IMR-90 (cell line): ENCODE data around the gene SORD. TPM values are rescaled to one million over a fixed set of nuclear protein-coding genes. Genes with fewer than 3 reads are reported as not detected.
A peak's percentile ranks its signal among the peaks of the same experiment; 100 is the strongest.

ENCODE experiments used
- ATAC-seq: fragments of 200-7000 bp; cut with Tn5 transposase; 2 replicates; pipeline ENCODE4 v1.9.1; 2020; ENCODE audit warnings: low read depth, mild to moderate bottlenecking, moderate library complexity
- BruUV-seq: library from RNA; stranded (reverse); fragments of 400-500 nt; replicated peaks from 2 replicates; lab custom pipeline; 2021; lab: Mats Ljungman, UMichigan
- CTCF ChIA-PET: fragments of 300-600 bp; formaldehyde crosslinking; extraction: SDS; loops from one replicate; lab custom pipeline; 2021; ENCODE audit warnings: antibody characterized with exemption; lab: Yijun Ruan, JAX
- POLR2A ChIA-PET: fragments of 300-600 bp; sonication (Branson Sonifier 250); formaldehyde crosslinking; loops from one replicate; lab custom pipeline; 2022; ENCODE audit warnings: antibody characterized with exemption; ENCODE audit not compliant: unreplicated experiment; lab: Charles Lee
- DNase-seq: peaks from one replicate; pipeline ENCODE4 v3.0.0; 2013
- H2AFZ ChIP-seq: replicated peaks from 2 replicates; pipeline ENCODE3; 2013; ENCODE audit warnings: low read length, mild to moderate bottlenecking; ENCODE audit not compliant: poor library complexity
- H2AK5ac ChIP-seq: 2 replicates; pipeline ENCODE4 v1.6.1; 2013; ENCODE audit warnings: low read depth, low read length, inconsistent platforms
- H2AK9ac ChIP-seq: replicated peaks from 2 replicates; pipeline ENCODE3; 2013; ENCODE audit warnings: mild to moderate bottlenecking, low read depth, low read length, moderate library complexity; ENCODE audit not compliant: poor library complexity
- H2BK120ac ChIP-seq: 2 replicates; pipeline ENCODE4 v1.6.1; 2013; ENCODE audit warnings: low read depth, low read length, inconsistent platforms
- H2BK15ac ChIP-seq: 3 replicates; pipeline ENCODE4 v1.6.1; 2013; ENCODE audit warnings: low read depth, low read length, inconsistent platforms
- H2BK20ac ChIP-seq: 2 replicates; pipeline ENCODE4 v1.6.1; 2013; ENCODE audit warnings: low read depth, mild to moderate bottlenecking, inconsistent platforms, low read length, moderate library complexity
- H2BK5ac ChIP-seq: 2 replicates; pipeline ENCODE4 v1.6.1; 2013; ENCODE audit warnings: mild to moderate bottlenecking, low read depth, low read length, inconsistent platforms; ENCODE audit not compliant: poor library complexity, severe bottlenecking
- H3K14ac ChIP-seq: replicated peaks from 2 replicates; pipeline ENCODE4 v1.6.1; 2013; ENCODE audit warnings: low read depth, low read length, inconsistent platforms
- H3K18ac ChIP-seq: 2 replicates; pipeline ENCODE4 v1.6.1; 2013; ENCODE audit warnings: low read depth, low read length, control low read depth
- H3K23ac ChIP-seq: 2 replicates; pipeline ENCODE4 v1.6.1; 2013; ENCODE audit warnings: low read depth, low read length, inconsistent platforms
- H3K27ac ChIP-seq: 2 replicates; pipeline ENCODE4 v1.5.1; 2013; ENCODE audit warnings: mild to moderate bottlenecking, control low read depth, low read length; ENCODE audit not compliant: insufficient read depth
- H3K27me3 ChIP-seq: 2 replicates; pipeline ENCODE4 v1.6.1; 2013; ENCODE audit warnings: low read length; ENCODE audit not compliant: control insufficient read depth, insufficient read depth
- H3K36me3 ChIP-seq: 2 replicates; pipeline ENCODE4 v1.6.1; 2013; ENCODE audit warnings: low read length, mixed read lengths; ENCODE audit not compliant: control insufficient read depth, insufficient read depth
- H3K4ac ChIP-seq: 2 replicates; pipeline ENCODE4 v1.6.1; 2013; ENCODE audit warnings: low read depth, low read length, inconsistent platforms
- H3K4me1 ChIP-seq: 2 replicates; pipeline ENCODE4 v1.6.1; 2013; ENCODE audit warnings: low read length, mixed read lengths; ENCODE audit not compliant: control insufficient read depth, insufficient read depth
- H3K4me2 ChIP-seq: 2 replicates; pipeline ENCODE4 v1.6.1; 2013; ENCODE audit warnings: low read depth, mild to moderate bottlenecking, control low read depth, low read length, moderate library complexity
- H3K4me3 ChIP-seq: 2 replicates; pipeline ENCODE4 v1.5.1; 2013; ENCODE audit warnings: low read depth, mild to moderate bottlenecking, control low read depth, low read length, moderate library complexity; ENCODE audit not compliant: insufficient read depth
- H3K56ac ChIP-seq: 2 replicates; pipeline ENCODE4 v1.6.1; 2013; ENCODE audit warnings: low read length, inconsistent platforms; ENCODE audit not compliant: insufficient read depth; ENCODE audit errors: extremely low read depth
- H3K79me1 ChIP-seq, 2 experiments: 2 replicates each; pipeline ENCODE4 v1.6.1; 2013; ENCODE audit warnings: low read length in 2 of 2, inconsistent platforms in 1 of 2, low read depth in 1 of 2
- H3K9ac ChIP-seq: 2 replicates; pipeline ENCODE4 v1.6.1; 2013; ENCODE audit warnings: low read depth, low read length, control low read depth
- H3K9me1 ChIP-seq: 2 replicates; pipeline ENCODE4 v1.6.1; 2013; ENCODE audit warnings: low read length, inconsistent platforms; ENCODE audit not compliant: insufficient read depth
- H3K9me3 ChIP-seq: 2 replicates; pipeline ENCODE4 v1.6.1; 2013; ENCODE audit warnings: low read length; ENCODE audit not compliant: control insufficient read depth, insufficient read depth
- H4K20me1 ChIP-seq: 2 replicates; pipeline ENCODE4 v1.6.1; 2013; ENCODE audit warnings: low read length, inconsistent platforms; ENCODE audit not compliant: insufficient read depth
- H4K5ac ChIP-seq: 2 replicates; pipeline ENCODE4 v1.6.1; 2013; ENCODE audit warnings: mild to moderate bottlenecking, low read depth, low read length, control low read depth
- H4K8ac ChIP-seq, 2 experiments: 2 replicates each; pipeline ENCODE4 v1.6.1; 2013; ENCODE audit warnings: low read depth in 2 of 2, low read length in 2 of 2, control low read depth in 1 of 2, inconsistent platforms in 1 of 2
- H4K91ac ChIP-seq: 2 replicates; pipeline ENCODE4 v1.6.1; 2013; ENCODE audit warnings: low read depth, low read length, inconsistent platforms; ENCODE audit not compliant: insufficient read depth
- BHLHE40 ChIP-seq: fragments of 150-350 bp; IDR thresholded peaks from 2 replicates; pipeline ENCODE4 v1.6.1; 2016; ENCODE audit warnings: mild to moderate bottlenecking, low read depth, low read length
- CEBPB ChIP-seq: IDR thresholded peaks from 2 replicates; pipeline ENCODE4 v1.6.1; 2012; ENCODE audit warnings: low read depth, low read length, improper control_type of control experiment
- MAZ ChIP-seq: IDR thresholded peaks from 2 replicates; pipeline ENCODE4 v1.6.1; 2012; ENCODE audit warnings: low read depth, mild to moderate bottlenecking, low read length, improper control_type of control experiment, moderate library complexity, borderline replicate concordance
- MXI1 ChIP-seq: IDR thresholded peaks from 2 replicates; pipeline ENCODE4 v1.6.1; 2012; ENCODE audit warnings: low read depth, mild to moderate bottlenecking, low read length, moderate library complexity, borderline replicate concordance
- RAD21 ChIP-seq: IDR thresholded peaks from 2 replicates; pipeline ENCODE4 v1.6.1; 2012; ENCODE audit warnings: low read length, improper control_type of control experiment
- RFX5 ChIP-seq: IDR thresholded peaks from 2 replicates; pipeline ENCODE4 v1.8.0; 2012; ENCODE audit warnings: low read depth, mild to moderate bottlenecking, low read length, moderate library complexity
- SMC3 ChIP-seq: fragments of 150-350 bp; IDR thresholded peaks from 2 replicates; pipeline ENCODE4 v1.6.1; 2016; ENCODE audit warnings: low read depth, mild to moderate bottlenecking, antibody characterized with exemption, low read length, moderate library complexity
- WGBS, 2 experiments: methylation state at CpG; one replicate each; pipeline versions ENCODE4 v1.1.5 to v1.1.7; 2013; ENCODE audit warnings: missing lambda C conversion rate in 2 of 2; ENCODE audit not compliant: insufficient read length in 1 of 2; ENCODE audit errors: extremely low coverage in 2 of 2; 5-methylcytosine and 5-hydroxymethylcytosine counted together
- dilution Hi-C: fragments of 300-500 bp; cut with HindIII; formaldehyde crosslinking; loops from one replicate; pipeline ENCODE4 v1.14.3; 2018; ENCODE audit warnings: low sequenced_read_pairs; ENCODE audit not compliant: unreplicated experiment
- in situ Hi-C: fragments of 300-500 bp; cut with MboI; formaldehyde crosslinking; loops from 3 replicates; pipeline ENCODE4 v1.14.3; 2019; ENCODE audit warnings: low sequenced_read_pairs, inconsistent platforms, mixed read lengths
- intact Hi-C: fragments of 100-400 bp; cut with micrococcal nuclease; formaldehyde crosslinking; loops from 2 replicates; pipeline ENCODE4 v1.10.0; 2022
- polyA plus RNA-seq, 3 experiments: library from polyadenylated mRNA; depleted of rRNA; stranded (reverse); fragments of >200 nt; gene quantifications; 2 replicates each; pipeline ENCODE4 v1.2.3, GENCODE V29; 2012; ENCODE audit warnings: low replicate concordance in 1 of 3
- total RNA-seq: library from RNA; depleted of rRNA; stranded (reverse); fragments of >200 nt; gene quantifications from 2 replicates; pipeline ENCODE4 v1.2.3, GENCODE V29; 2012

Gene SORD
- total and polyA plus RNA-seq, 2 of the 4 experiments (the other 2 are of a cell fraction): 27.6 to 34.2 TPM

- Histone ChIP-seq H3K9me1 (no peaks in the 10 kb centered on the region), H3K27me3 (peaks cover 52% of the 10 kb centered on the region), H3K4me3 (no peak overlapping the region), H2BK15ac (no peak overlapping the region), H3K14ac (no peak overlapping the region), H3K36me3 (no peaks in the 10 kb centered on the region), H2AFZ (no peak overlapping the region), H3K23ac (no peak overlapping the region), H2BK120ac (no peak overlapping the region), H3K4ac (no peak overlapping the region), H3K18ac (no peak overlapping the region), H3K9me3 (no peaks in the 10 kb centered on the region), H3K79me1 (no peaks in the 10 kb centered on the region), H3K27ac (no peak overlapping the region), H2AK5ac (no peak overlapping the region), H4K5ac (no peak overlapping the region), H3K9ac (no peak overlapping the region), H3K4me1 (no peaks in the 10 kb centered on the region), H3K4me2 (no peak overlapping the region), H2BK20ac (no peak overlapping the region), H4K20me1 (no peaks in the 10 kb centered on the region), H4K8ac (no peak overlapping the region), H2BK5ac (no peak overlapping the region), H2AK9ac (no peak overlapping the region), H3K56ac (no peak overlapping the region), H4K91ac (no peak overlapping the region)
- TF ChIP-seq SMC3 (no peak), RFX5 (no peak), MXI1 (no peak), MAZ (no peak), CEBPB (no peak), RAD21 (no peak), BHLHE40 (no peak)
- peak; percentile 87 for ATAC-seq
- in situ Hi-C loops: no loop called here
- dilution Hi-C loops: no loop called here
- WGBS, 2 experiments: no CpG with 5 or more reads among the region's 7 CpGs
- ChIA-PET CTCF (interaction anchor here (1.3 kb wide), 1 partner anchor 17 kb away, joined by 3 read pairs; no protein-coding TSS in a partner anchor), POLR2A (no interaction called here)
- no peak for DNase-seq
- intact Hi-C loops: no loop called here
- BruUV-seq: no TSS peak
These were observed 78.1 kb downstream of the SORD start for GRCh38 chr15:45100884-45101625.
